HEK293 (cell line): ENCODE results near the gene PERCC1.

Experiments
- CTCF ChIA-PET: fragments of 350-600 bp; formaldehyde crosslinking; extraction: SDS; loops from one replicate; lab custom pipeline; 2021; ENCODE audit warnings: antibody characterized with exemption; lab: Yijun Ruan, JAX
- POLR2A ChIA-PET: fragments of 300-600 bp; formaldehyde crosslinking; extraction: SDS; loops from one replicate; lab custom pipeline; 2020; ENCODE audit warnings: antibody characterized with exemption, inconsistent platforms; lab: Yijun Ruan, JAX
- H3K27ac ChIP-seq: fragments of 200-500 bp; sonication (Bioruptor generic); 2 replicates; pipeline ENCODE4 v1.5.1; 2014; ENCODE audit warnings: low read depth, low read length, control low read depth, inconsistent platforms; ENCODE audit errors: extremely low read depth
- H3K36me3 ChIP-seq, 2 experiments: fragments of 200-500 bp in 1 of 2; sonication (Bioruptor generic) in 1 of 2; 1 replicate in 1 of 2; 2 replicates in 1 of 2; pipeline ENCODE4 v1.5.1; 2014 to 2017; ENCODE audit warnings: inconsistent platforms in 2 of 2, low read length in 2 of 2; ENCODE audit not compliant: control insufficient read depth in 2 of 2, insufficient read depth in 1 of 2
- H3K4me1 ChIP-seq: fragments of 200-500 bp; sonication (Bioruptor generic); 2 replicates; pipeline ENCODE4 v1.5.1; 2014; ENCODE audit warnings: mild to moderate bottlenecking, low read length, inconsistent platforms; ENCODE audit not compliant: control insufficient read depth, insufficient read depth
- H3K4me3 ChIP-seq: 2 replicates; pipeline ENCODE4 v1.5.1; 2011; ENCODE audit warnings: low read depth, mild to moderate bottlenecking, control low read depth, low read length, moderate library complexity
- H3K9me3 ChIP-seq: fragments of 200-500 bp; sonication (Bioruptor generic); 2 replicates; pipeline ENCODE4 v1.5.1; 2014; ENCODE audit warnings: low read depth, low read length, inconsistent platforms; ENCODE audit not compliant: control insufficient read depth, insufficient read depth
- BCL6B ChIP-seq: fragments of 450-650 bp; formaldehyde crosslinking; IDR thresholded peaks from 2 replicates; pipeline ENCODE4 v1.5.1; 2017; ENCODE audit warnings: missing biosample characterization, missing genetic modification characterization
- ELK4 ChIP-seq: IDR thresholded peaks from 2 replicates; pipeline ENCODE4 v1.6.1; 2011; ENCODE audit warnings: mild to moderate bottlenecking, low read depth, low read length, borderline replicate concordance
- HIC1 ChIP-seq: fragments of 450-650 bp; formaldehyde crosslinking; IDR thresholded peaks from 2 replicates; pipeline ENCODE4 v1.5.1; 2016; ENCODE audit warnings: missing biosample characterization, missing genetic modification characterization
- HOXA7 ChIP-seq: sonication (generic); formaldehyde crosslinking; IDR thresholded peaks from 2 replicates; pipeline ENCODE4 v1.8.1; 2022; ENCODE audit warnings: missing genetic modification reagents, borderline replicate concordance
- KLF9 ChIP-seq: fragments of 450-650 bp; formaldehyde crosslinking; IDR thresholded peaks from 2 replicates; pipeline ENCODE4 v1.5.1; 2016; ENCODE audit warnings: missing biosample characterization, missing genetic modification characterization, low read depth
- SCRT2 ChIP-seq: fragments of 450-650 bp; formaldehyde crosslinking; IDR thresholded peaks from 2 replicates; pipeline ENCODE4 v1.5.1; 2016; ENCODE audit warnings: missing biosample characterization, missing genetic modification characterization
- ZBTB1 ChIP-seq: fragments of 450-650 bp; formaldehyde crosslinking; IDR thresholded peaks from 2 replicates; pipeline ENCODE4 v1.5.1; 2016; ENCODE audit warnings: missing biosample characterization, missing genetic modification characterization
- ZBTB21 ChIP-seq: fragments of 450-650 bp; formaldehyde crosslinking; IDR thresholded peaks from 2 replicates; pipeline ENCODE4 v1.5.1; 2017; ENCODE audit warnings: missing biosample characterization, missing genetic modification characterization
- ZBTB49 ChIP-seq: fragments of 450-650 bp; formaldehyde crosslinking; IDR thresholded peaks from 2 replicates; pipeline ENCODE4 v1.5.1; 2016; ENCODE audit warnings: missing biosample characterization, missing genetic modification characterization, low read depth
- ZBTB7A ChIP-seq: fragments of 450-650 bp; formaldehyde crosslinking; IDR thresholded peaks from 2 replicates; pipeline ENCODE4 v1.5.1; 2016; ENCODE audit warnings: low read depth, missing biosample characterization, missing genetic modification characterization
- ZFP37 ChIP-seq: fragments of 450-650 bp; formaldehyde crosslinking; IDR thresholded peaks from 2 replicates; pipeline ENCODE4 v1.5.1; 2016; ENCODE audit warnings: missing biosample characterization, missing genetic modification characterization
- ZNF146 ChIP-seq: fragments of 450-650 bp; formaldehyde crosslinking; IDR thresholded peaks from 2 replicates; pipeline ENCODE4 v1.5.1; 2016; ENCODE audit warnings: missing biosample characterization, missing genetic modification characterization
- ZNF292 ChIP-seq: fragments of 450-650 bp; formaldehyde crosslinking; IDR thresholded peaks from 2 replicates; pipeline ENCODE4 v1.5.1; 2016; ENCODE audit warnings: low read depth, missing biosample characterization, missing genetic modification characterization, borderline replicate concordance
- ZNF335 ChIP-seq: fragments of 450-650 bp; formaldehyde crosslinking; conservative IDR thresholded peaks from 2 replicates; pipeline ENCODE4 v1.5.1; 2016; ENCODE audit warnings: missing biosample characterization, missing genetic modification characterization
- ZNF354C ChIP-seq: fragments of 450-650 bp; formaldehyde crosslinking; IDR thresholded peaks from 2 replicates; pipeline ENCODE4 v1.5.1; 2016; ENCODE audit warnings: missing biosample characterization, missing genetic modification characterization, low read depth, borderline replicate concordance
- ZNF501 ChIP-seq: fragments of 450-650 bp; formaldehyde crosslinking; IDR thresholded peaks from 2 replicates; pipeline ENCODE4 v1.5.1; 2016; ENCODE audit warnings: missing biosample characterization, missing genetic modification characterization
- ZNF561 ChIP-seq: fragments of 450-650 bp; IDR thresholded peaks from 2 replicates; pipeline ENCODE4 v1.5.1; 2018; ENCODE audit warnings: missing biosample characterization, missing genetic modification characterization, borderline replicate concordance
- ZNF645 ChIP-seq: fragments of 450-650 bp; formaldehyde crosslinking; IDR thresholded peaks from 2 replicates; pipeline ENCODE4; 2016; ENCODE audit warnings: missing biosample characterization, missing genetic modification characterization
- ZNF670 ChIP-seq: fragments of 450-650 bp; formaldehyde crosslinking; IDR thresholded peaks from 2 replicates; pipeline ENCODE4 v1.5.1; 2016; ENCODE audit warnings: missing biosample characterization, missing genetic modification characterization, low read depth

The PERCC1 gene

GRCh38 chr16:1437606-1438005 is 6.7 kb downstream of the PERCC1 start:
- no peaks in the 10 kb centered on the region for H3K4me1 ChIP-seq
- TF ChIP-seq ZFP37 (tag by site-specific recombination) (no peak), ZNF146 (tag by site-specific recombination) (no peak), ZNF670 (no peak), ZBTB21 (tag by site-specific recombination) (no peak), ZNF354C (tag by site-specific recombination) (no peak), ZNF561 (tag by site-specific recombination) (no peak), BCL6B (tag by site-specific recombination) (no peak), HIC1 (tag by site-specific recombination) (no peak), ELK4 (no peak), HOXA7 (CRISPR knock-in tag) (no peak), ZNF501 (tag by site-specific recombination) (no peak), ZNF292 (tag by site-specific recombination) (no peak), ZNF335 (tag by site-specific recombination) (no peak), ZNF645 (no peak), KLF9 (tag by site-specific recombination) (no peak), ZBTB49 (no peak), ZBTB7A (no peak), ZBTB1 (tag by site-specific recombination) (no peak), SCRT2 (tag by site-specific recombination) (no peak)
- TF ChIP-seq, all 188 proteins: peak for 0
- no peak overlapping the region for H3K4me3 ChIP-seq
- H3K9me3 ChIP-seq: no peaks in the 10 kb centered on the region
- no peak overlapping the region for H3K27ac ChIP-seq
- ChIA-PET POLR2A (interaction anchor here (1.1 kb wide), 1 partner anchor 717 kb away, joined by 3 read pairs; no protein-coding TSS in a partner anchor), CTCF (interaction anchor here (0.5 to 0.9 kb wide), 2 partner anchors 13 to 188 kb away, joined by 3 read pairs; no protein-coding TSS in a partner anchor)
- no peaks in the 10 kb centered on the region for H3K36me3 ChIP-seq
